Osteoblast (primary cell): ENCODE data around the gene RFXANK. TPM values are rescaled to one million over a fixed set of nuclear protein-coding genes. Genes with fewer than 3 reads are reported as not detected.

Experiments used
- DNase-seq: peaks from one replicate; pipeline ENCODE4 v3.0.0; 2011; ENCODE audit warnings: low spot score, mixed read lengths; ENCODE audit not compliant: insufficient read length; ENCODE audit errors: missing footprints
- H2AFZ ChIP-seq: 2 replicates; pipeline ENCODE4 v1.6.0; 2011; ENCODE audit warnings: mild to moderate bottlenecking, low read length
- H3K27ac ChIP-seq: 2 replicates; pipeline ENCODE4 v1.5.1; 2011; ENCODE audit warnings: mild to moderate bottlenecking, low read depth, low read length, moderate library complexity
- H3K27me3 ChIP-seq: 2 replicates; pipeline ENCODE4 v1.6.0; 2012; ENCODE audit warnings: mild to moderate bottlenecking, control low read depth, inconsistent platforms, low read length, moderate library complexity; ENCODE audit not compliant: insufficient read depth
- H3K36me3 ChIP-seq: 2 replicates; pipeline ENCODE4 v1.5.1; 2011; ENCODE audit warnings: mild to moderate bottlenecking, low read length, control low read depth, moderate library complexity; ENCODE audit not compliant: insufficient read depth
- H3K4me1 ChIP-seq: 2 replicates; pipeline ENCODE4 v1.5.1; 2011; ENCODE audit warnings: mild to moderate bottlenecking, low read length, control low read depth, moderate library complexity; ENCODE audit not compliant: insufficient read depth
- H3K4me2 ChIP-seq: 2 replicates; pipeline ENCODE4 v1.6.0; 2011; ENCODE audit warnings: mild to moderate bottlenecking, low read length; ENCODE audit not compliant: insufficient read depth
- H3K4me3 ChIP-seq: fragments of 200-600 bp; sonication (generic); 3 replicates; pipeline ENCODE4 v1.5.1; 2012; ENCODE audit warnings: mild to moderate bottlenecking, low read length, inconsistent platforms; ENCODE audit not compliant: insufficient read depth
- H3K79me2 ChIP-seq: 2 replicates; pipeline ENCODE4 v1.6.0; 2012; ENCODE audit warnings: mild to moderate bottlenecking, low read length, control low read depth, inconsistent platforms; ENCODE audit not compliant: insufficient read depth
- H3K9me3 ChIP-seq: 2 replicates; pipeline ENCODE4 v1.5.1; 2011; ENCODE audit warnings: low read depth, low read length, control low read depth
- H4K20me1 ChIP-seq: 2 replicates; pipeline ENCODE4 v1.6.0; 2012; ENCODE audit warnings: mild to moderate bottlenecking, low read length, control low read depth; ENCODE audit not compliant: insufficient read depth
- CTCF ChIP-seq: IDR thresholded peaks from 2 replicates; pipeline ENCODE4 v1.5.1; 2011; ENCODE audit warnings: mild to moderate bottlenecking, low read depth, low read length, moderate library complexity; ENCODE audit errors: extremely low read depth
- total RNA-seq: library from RNA; depleted of rRNA; stranded (reverse); fragments of >200 nt; gene quantifications from 2 replicates; pipeline ENCODE4 v1.2.3, GENCODE V29; 2012

RFXANK gene
- total RNA-seq, 1 donor = 47.4 TPM

GRCh38 chr19:19213426-19214158, 21.5 kb downstream of the RFXANK start:
- TF ChIP-seq CTCF = no peak
- peaks cover 24% of the 10 kb centered on the region for H3K27me3 ChIP-seq
- H4K20me1 ChIP-seq = peaks cover 7% of the 10 kb centered on the region
- no peaks in the 10 kb centered on the region for H3K79me2 ChIP-seq
- H3K9me3 ChIP-seq = no peaks in the 10 kb centered on the region
- no peaks in the 10 kb centered on the region for H3K4me1 ChIP-seq
- DNase-seq = peak; percentile 48
- H3K4me3 ChIP-seq = no peak overlapping the region
- H2AFZ ChIP-seq = no peak overlapping the region
- no peak overlapping the region for H3K27ac ChIP-seq
- H3K4me2 ChIP-seq = no peak overlapping the region
- no peaks in the 10 kb centered on the region for H3K36me3 ChIP-seq

GRCh38 chr19:19214159-19214490, 22.1 kb downstream of the RFXANK start:
- Histone ChIP-seq H4K20me1 (peaks cover 7% of the 10 kb centered on the region), H3K27ac (no peak overlapping the region), H3K4me2 (no peak overlapping the region), H3K4me3 (no peak overlapping the region), H3K36me3 (no peaks in the 10 kb centered on the region), H3K27me3 (peaks cover 24% of the 10 kb centered on the region), H3K79me2 (no peaks in the 10 kb centered on the region), H3K9me3 (no peaks in the 10 kb centered on the region), H2AFZ (no peak overlapping the region), H3K4me1 (no peaks in the 10 kb centered on the region)
- TF ChIP-seq CTCF = no peak
- peak; percentile 49 for DNase-seq

- H2AFZ ChIP-seq = no peak overlapping the region
- H3K4me2 ChIP-seq = no peak overlapping the region
- no peaks in the 10 kb centered on the region for H3K4me1 ChIP-seq
- H3K79me2 ChIP-seq = no peaks in the 10 kb centered on the region
- H3K27me3 ChIP-seq = peaks cover 24% of the 10 kb centered on the region
- peaks cover 7% of the 10 kb centered on the region for H4K20me1 ChIP-seq
- no peaks in the 10 kb centered on the region for H3K36me3 ChIP-seq
- H3K4me3 ChIP-seq = no peak overlapping the region
- H3K27ac ChIP-seq = no peak overlapping the region
- peak; percentile 88 for DNase-seq
- no peaks in the 10 kb centered on the region for H3K9me3 ChIP-seq
- no peak for TF ChIP-seq CTCF
These were observed 22.8 kb downstream of the RFXANK start for GRCh38 chr19:19214892-19215291.

GRCh38 chr19:19215792-19216191, 23.7 kb downstream of the RFXANK start:
- Histone ChIP-seq H3K27me3 (peaks cover 24% of the 10 kb centered on the region), H3K4me1 (no peaks in the 10 kb centered on the region), H3K9me3 (no peaks in the 10 kb centered on the region), H4K20me1 (peaks cover 7% of the 10 kb centered on the region), H3K4me2 (no peak overlapping the region), H3K79me2 (no peaks in the 10 kb centered on the region), H2AFZ (no peak overlapping the region), H3K27ac (no peak overlapping the region), H3K4me3 (no peak overlapping the region), H3K36me3 (no peaks in the 10 kb centered on the region)
- peak; percentile 10 for DNase-seq
- TF ChIP-seq CTCF = no peak
